Nephron progenitor cell (in vitro differentiated cells): ENCODE measurements around the gene ZBED1.
A peak's percentile ranks its signal among the peaks of the same experiment; 100 is the strongest.
"Not testable (repeated sequence)": the region's sequence is repeated elsewhere in the genome, so short reads cannot be mapped to it uniquely, and the experiment has no call there.

Experiments used
- DNase-seq: peaks from one replicate; pipeline ENCODE4 v3.0.0; 2021
- H3K27ac Mint-ChIP-seq: 2 replicates; pipeline ENCODE4 v1.8.0; 2021; ENCODE audit warnings: mild to moderate bottlenecking, moderate library complexity, mixed read lengths
- H3K27me3 Mint-ChIP-seq: 2 replicates; pipeline ENCODE4 v1.8.0; 2021; ENCODE audit warnings: mild to moderate bottlenecking, low read depth, mixed read lengths; ENCODE audit not compliant: poor library complexity
- H3K36me3 Mint-ChIP-seq: 2 replicates; pipeline ENCODE4 v1.8.0; 2021; ENCODE audit warnings: low read depth, mixed read lengths
- H3K4me1 Mint-ChIP-seq: 2 replicates; pipeline ENCODE4 v1.8.0; 2021; ENCODE audit warnings: mixed read lengths
- H3K4me3 Mint-ChIP-seq: 2 replicates; pipeline ENCODE4 v1.8.0; 2021; ENCODE audit warnings: mild to moderate bottlenecking, moderate library complexity, mixed read lengths
- H3K9me3 Mint-ChIP-seq: 2 replicates; pipeline ENCODE4 v1.8.0; 2021; ENCODE audit warnings: mild to moderate bottlenecking, moderate library complexity, mixed read lengths
- TF ChIP-seq, protein P1 (sequence below): fragments of 200-600 bp; sonication (generic); IDR thresholded peaks from 2 replicates; pipeline ENCODE4 v1.5.0; 2021; ENCODE audit warnings: antibody characterized with exemption

The ZBED1 gene

DNA sequence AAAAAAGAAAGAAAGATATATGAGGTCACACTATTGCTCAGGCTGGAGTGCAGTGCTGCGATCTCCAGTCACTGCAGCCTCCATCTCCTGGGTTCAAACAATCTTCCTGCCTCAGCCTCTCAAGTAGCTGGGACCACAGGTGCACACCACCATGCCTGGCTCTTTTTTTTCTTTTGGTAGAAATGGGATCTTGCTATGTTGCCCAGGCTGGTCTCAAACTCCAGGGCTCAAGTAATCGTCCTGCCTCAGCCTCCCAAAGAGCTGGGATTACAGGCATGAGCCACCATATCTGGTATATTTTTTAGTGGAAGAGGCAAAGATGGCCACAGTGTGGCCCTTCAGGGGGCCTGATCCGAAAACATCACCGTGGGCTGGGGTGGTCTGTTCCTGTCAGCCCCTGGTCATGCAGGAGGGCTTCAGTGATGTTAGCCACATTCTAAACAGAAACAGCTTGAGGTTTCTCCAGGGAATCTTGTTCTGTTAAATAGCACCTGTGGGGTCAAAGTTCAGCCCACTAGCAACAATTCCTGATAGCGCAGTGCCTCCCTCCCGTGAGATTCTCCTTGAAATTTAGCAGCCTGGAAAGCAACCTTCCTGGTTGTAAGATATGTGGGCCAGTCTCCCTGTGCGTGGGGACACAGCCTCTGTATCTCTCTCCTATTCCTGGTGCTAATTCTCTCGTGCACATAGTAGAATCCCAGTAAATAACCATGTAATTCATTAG, 7.3 kb upstream of the ZBED1 start:
- DNase-seq = peak; percentile 14
- Mint-ChIP-seq H3K4me1 (peaks cover 10% of the 10 kb centered on the region), H3K36me3 (no peaks in the 10 kb centered on the region), H3K27ac (no peak overlapping the region), H3K27me3 (peaks cover 14% of the 10 kb centered on the region), H3K4me3 (no peak overlapping the region), H3K9me3 (peaks cover 7% of the 10 kb centered on the region)
- TF ChIP-seq, protein P1, sequence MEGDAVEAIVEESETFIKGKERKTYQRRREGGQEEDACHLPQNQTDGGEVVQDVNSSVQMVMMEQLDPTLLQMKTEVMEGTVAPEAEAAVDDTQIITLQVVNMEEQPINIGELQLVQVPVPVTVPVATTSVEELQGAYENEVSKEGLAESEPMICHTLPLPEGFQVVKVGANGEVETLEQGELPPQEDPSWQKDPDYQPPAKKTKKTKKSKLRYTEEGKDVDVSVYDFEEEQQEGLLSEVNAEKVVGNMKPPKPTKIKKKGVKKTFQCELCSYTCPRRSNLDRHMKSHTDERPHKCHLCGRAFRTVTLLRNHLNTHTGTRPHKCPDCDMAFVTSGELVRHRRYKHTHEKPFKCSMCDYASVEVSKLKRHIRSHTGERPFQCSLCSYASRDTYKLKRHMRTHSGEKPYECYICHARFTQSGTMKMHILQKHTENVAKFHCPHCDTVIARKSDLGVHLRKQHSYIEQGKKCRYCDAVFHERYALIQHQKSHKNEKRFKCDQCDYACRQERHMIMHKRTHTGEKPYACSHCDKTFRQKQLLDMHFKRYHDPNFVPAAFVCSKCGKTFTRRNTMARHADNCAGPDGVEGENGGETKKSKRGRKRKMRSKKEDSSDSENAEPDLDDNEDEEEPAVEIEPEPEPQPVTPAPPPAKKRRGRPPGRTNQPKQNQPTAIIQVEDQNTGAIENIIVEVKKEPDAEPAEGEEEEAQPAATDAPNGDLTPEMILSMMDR = no peak

DNA sequence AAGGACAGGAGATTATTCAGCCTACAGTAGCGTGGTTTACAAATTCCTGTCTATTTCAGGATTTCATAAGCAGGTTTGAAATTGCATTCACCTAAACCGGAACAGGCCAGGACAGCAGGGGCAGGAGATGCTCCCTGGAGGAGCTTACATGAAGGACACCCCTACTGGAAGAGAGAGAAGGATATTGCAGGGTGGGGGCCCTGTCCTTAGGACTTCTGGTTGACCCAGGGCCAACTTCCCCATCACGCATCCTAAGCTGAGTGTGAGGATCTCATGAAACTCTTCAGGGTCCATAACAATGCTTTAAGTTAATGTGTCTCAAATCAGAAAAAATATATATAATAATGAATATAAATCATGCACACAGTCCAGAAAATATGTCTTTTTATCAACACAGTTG, 6.4 kb upstream of the ZBED1 start:
- DNase-seq = no peak
- H3K36me3 Mint-ChIP-seq = no peaks in the 10 kb centered on the region
- H3K4me3 Mint-ChIP-seq = no peak overlapping the region
- H3K9me3 Mint-ChIP-seq = peaks cover 7% of the 10 kb centered on the region
- H3K4me1 Mint-ChIP-seq = peaks cover 17% of the 10 kb centered on the region
- TF ChIP-seq, protein P1 = no peak
- no peak overlapping the region for H3K27ac Mint-ChIP-seq
- H3K27me3 Mint-ChIP-seq = peaks cover 14% of the 10 kb centered on the region

DNA sequence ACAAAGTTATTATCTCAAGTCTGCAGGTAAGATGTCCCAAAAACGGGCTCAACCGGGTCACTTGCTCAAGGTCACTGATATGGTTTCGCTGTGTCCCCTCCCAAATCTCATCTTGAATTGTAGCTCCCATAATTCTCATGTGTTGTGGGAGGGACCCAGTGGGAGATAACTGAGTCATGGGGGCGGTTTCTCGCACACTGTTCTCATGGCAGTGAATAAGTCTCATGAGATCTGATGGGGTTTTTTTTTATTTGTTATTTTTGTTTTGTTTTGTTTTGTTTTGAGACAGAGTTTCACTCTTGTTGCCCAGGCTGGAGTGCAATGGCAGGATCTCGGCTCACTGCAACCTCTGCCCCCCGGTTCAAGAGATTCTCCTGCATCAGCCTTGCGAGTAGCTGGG, 4.6 kb upstream of the ZBED1 start:
- not testable (repeated sequence) for H3K36me3 Mint-ChIP-seq, H3K9me3 Mint-ChIP-seq, H3K27ac Mint-ChIP-seq, H3K4me3 Mint-ChIP-seq, DNase-seq, H3K27me3 Mint-ChIP-seq
- peaks cover 23% of the 10 kb centered on the region for H3K4me1 Mint-ChIP-seq

DNA sequence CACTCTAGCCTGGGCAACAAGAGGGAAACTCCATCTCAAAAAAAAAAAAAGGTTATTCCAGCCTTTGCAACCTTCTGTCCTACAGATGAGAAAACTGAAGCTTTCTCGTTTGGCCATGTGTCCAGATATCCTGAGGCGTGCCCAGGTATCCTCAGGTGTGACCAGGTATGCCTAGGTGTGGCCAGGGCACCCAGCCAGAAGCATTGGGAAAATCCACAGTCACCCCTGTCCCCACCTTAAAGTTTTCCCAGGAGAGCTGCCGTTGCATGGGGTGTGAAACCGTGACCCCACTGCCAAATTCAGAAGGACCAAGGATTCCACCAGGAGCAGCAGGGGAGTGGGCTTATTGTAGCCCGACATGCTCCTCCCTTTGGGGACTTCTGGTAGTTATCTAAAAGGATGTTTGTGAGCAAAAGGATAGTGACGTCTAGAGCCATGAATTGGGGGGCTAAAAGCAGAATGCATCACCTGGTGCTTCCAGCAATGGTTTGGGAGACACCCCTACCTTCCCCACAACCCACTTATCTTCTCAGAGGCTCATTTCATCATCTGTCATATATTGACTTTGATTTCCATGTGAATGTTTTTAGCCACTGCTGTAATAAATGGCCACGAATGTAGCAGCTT, 4.0 kb upstream of the ZBED1 start:
- H3K27me3 Mint-ChIP-seq = no peaks in the 10 kb centered on the region
- H3K9me3 Mint-ChIP-seq = no peaks in the 10 kb centered on the region
- H3K27ac Mint-ChIP-seq = no peak overlapping the region
- H3K4me1 Mint-ChIP-seq = peaks cover 23% of the 10 kb centered on the region
- DNase-seq = no peak
- TF ChIP-seq, protein P1 = no peak
- no peaks in the 10 kb centered on the region for H3K36me3 Mint-ChIP-seq
- H3K4me3 Mint-ChIP-seq = no peak overlapping the region

DNA sequence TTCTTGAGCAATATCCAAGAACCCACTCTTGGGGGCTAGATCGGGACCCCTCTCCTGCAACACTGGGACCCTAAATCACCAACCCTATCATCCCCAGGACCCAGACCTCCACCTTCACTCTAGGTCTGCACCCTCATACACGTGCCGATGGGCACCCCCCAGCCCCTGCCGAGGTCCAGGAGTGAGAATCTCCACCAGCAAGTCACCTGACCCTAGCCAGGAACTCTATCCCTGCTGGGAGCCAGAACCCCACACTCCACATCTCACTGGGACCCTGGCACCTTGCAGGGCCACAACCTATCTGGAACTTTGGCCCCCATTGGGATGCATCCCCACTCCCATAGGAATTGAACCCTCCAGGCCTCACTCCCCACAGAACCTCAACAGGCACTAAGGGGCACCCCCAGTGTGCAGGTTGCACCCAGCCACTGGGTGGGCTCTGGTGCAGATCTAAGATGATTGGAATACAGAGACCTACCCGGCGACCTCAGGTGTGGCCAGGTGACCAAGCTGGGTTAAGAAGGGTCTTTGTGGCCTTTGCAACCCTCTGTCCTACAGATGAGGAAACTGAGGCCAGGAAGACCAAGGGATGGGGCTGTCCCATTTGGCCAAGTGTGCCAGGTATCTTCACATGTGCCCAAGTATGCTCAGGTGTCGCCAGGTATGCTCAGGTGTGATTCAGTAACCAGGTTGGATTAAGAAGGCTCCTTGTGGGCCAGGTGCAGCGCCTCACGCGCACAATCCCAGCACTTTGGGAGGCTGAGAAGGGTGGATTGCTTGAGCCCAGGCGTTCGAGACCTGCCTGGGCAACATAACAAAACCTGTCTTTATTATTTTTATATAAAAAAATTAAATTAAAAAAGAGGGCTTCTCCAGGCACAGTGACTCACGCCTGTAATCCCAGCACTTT, 3.1 kb upstream of the ZBED1 start:
- no peak for DNase-seq
- no peaks in the 10 kb centered on the region for H3K36me3 Mint-ChIP-seq
- no peaks in the 10 kb centered on the region for H3K9me3 Mint-ChIP-seq
- no peaks in the 10 kb centered on the region for H3K27me3 Mint-ChIP-seq
- H3K4me3 Mint-ChIP-seq = no peak overlapping the region
- peaks cover 29% of the 10 kb centered on the region for H3K4me1 Mint-ChIP-seq
- H3K27ac Mint-ChIP-seq = no peak overlapping the region
- TF ChIP-seq, protein P1 = no peak
